Type B pancreatic cell (in vitro differentiated cells): Measurements from ENCODE around the gene STAT5B. TPM values are rescaled to one million over a fixed set of nuclear protein-coding genes. Genes with fewer than 3 reads are reported as not detected.

Experiments used
- DNase-seq: peaks from one replicate; pipeline ENCODE4 v3.0.0; 2021; ENCODE audit warnings: mixed read lengths; ENCODE audit not compliant: unreplicated experiment; ENCODE audit errors: extremely low spot score
- H3K27ac Mint-ChIP-seq: 2 replicates; pipeline ENCODE4 v1.8.0; 2021; ENCODE audit warnings: mild to moderate bottlenecking, mixed read lengths
- H3K27me3 Mint-ChIP-seq: 2 replicates; pipeline ENCODE4 v1.8.0; 2021; ENCODE audit warnings: mixed read lengths
- H3K36me3 Mint-ChIP-seq: 2 replicates; pipeline ENCODE4 v1.8.0; 2021; ENCODE audit warnings: mixed read lengths
- H3K4me1 Mint-ChIP-seq: one replicate; pipeline ENCODE4 v1.8.0; 2021; ENCODE audit warnings: mixed read lengths; ENCODE audit not compliant: unreplicated experiment
- H3K4me3 Mint-ChIP-seq: 2 replicates; pipeline ENCODE4 v1.8.0; 2021; ENCODE audit warnings: mild to moderate bottlenecking, mixed read lengths
- H3K9me3 Mint-ChIP-seq: 2 replicates; pipeline ENCODE4 v1.8.0; 2021; ENCODE audit warnings: mixed read lengths
- total RNA-seq: library from RNA; stranded (reverse); gene quantifications from 2 replicates; pipeline ENCODE4 v1.2.1, GENCODE V29; 2021; ENCODE audit warnings: low replicate concordance
- TF ChIP-seq, protein P1 (sequence below): fragments of 200-600 bp; sonication (generic); conservative IDR thresholded peaks from 2 replicates; pipeline ENCODE4 v1.5.0; 2021; ENCODE audit warnings: antibody characterized with exemption, mild to moderate bottlenecking

Gene STAT5B
- total RNA-seq, 1 donor from 2014 or later, result 42.3 TPM

DNA sequence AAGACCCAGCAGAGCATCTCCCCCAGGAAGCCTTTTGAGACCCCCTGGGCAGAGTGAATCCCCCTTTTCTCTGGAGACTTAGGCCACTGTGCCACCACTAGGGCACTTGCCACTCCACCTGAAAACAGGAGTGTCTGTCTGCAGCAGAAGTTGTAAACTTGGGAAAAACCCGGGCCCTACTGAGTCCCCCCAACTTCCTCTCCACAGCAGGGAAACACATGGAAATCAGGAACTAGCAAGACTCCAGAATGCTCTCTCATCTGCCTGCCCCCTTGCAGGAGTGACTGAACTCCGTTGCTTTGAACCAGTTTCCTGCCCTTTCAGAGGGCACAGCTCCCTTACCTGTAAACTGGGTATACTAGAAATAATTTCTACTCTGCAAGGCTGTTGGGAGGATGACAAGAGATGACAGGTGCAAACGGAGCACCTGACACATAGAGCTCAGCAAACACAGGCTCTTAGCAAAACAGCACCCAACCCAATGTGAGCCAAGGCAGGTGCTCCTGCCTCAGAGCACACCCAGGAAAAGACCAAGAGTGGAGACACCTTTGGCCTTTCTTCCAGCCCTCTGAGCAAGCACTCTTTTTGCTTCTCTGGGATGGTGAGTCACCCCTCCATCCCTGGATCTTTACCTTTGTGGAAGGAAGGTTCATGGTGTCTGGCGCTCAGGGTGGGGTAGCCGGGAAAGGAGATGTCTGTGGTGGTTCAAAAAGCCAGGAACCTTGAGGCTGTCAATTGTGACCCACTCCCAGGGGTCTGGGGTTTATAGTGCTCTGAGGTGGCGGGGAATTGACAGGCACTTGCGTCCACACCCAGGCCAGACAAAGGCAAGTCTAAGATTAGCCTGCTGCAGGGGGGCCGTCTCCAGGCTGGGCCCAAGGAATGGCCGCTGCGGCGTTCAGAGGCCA is 91.2 kb downstream of the STAT5B start, which contains the start of gene HCRT:
Gene HCRT (minus strand): TSS at position 740 of the 908 bp plus-strand sequence. CDS start 87 bp downstream, at position 653.
- Mint-ChIP-seq H3K9me3 (no peaks in the 10 kb centered on the region), H3K27me3 (peaks cover 65% of the 10 kb centered on the region)
- DNase-seq, result no peak

DNA sequence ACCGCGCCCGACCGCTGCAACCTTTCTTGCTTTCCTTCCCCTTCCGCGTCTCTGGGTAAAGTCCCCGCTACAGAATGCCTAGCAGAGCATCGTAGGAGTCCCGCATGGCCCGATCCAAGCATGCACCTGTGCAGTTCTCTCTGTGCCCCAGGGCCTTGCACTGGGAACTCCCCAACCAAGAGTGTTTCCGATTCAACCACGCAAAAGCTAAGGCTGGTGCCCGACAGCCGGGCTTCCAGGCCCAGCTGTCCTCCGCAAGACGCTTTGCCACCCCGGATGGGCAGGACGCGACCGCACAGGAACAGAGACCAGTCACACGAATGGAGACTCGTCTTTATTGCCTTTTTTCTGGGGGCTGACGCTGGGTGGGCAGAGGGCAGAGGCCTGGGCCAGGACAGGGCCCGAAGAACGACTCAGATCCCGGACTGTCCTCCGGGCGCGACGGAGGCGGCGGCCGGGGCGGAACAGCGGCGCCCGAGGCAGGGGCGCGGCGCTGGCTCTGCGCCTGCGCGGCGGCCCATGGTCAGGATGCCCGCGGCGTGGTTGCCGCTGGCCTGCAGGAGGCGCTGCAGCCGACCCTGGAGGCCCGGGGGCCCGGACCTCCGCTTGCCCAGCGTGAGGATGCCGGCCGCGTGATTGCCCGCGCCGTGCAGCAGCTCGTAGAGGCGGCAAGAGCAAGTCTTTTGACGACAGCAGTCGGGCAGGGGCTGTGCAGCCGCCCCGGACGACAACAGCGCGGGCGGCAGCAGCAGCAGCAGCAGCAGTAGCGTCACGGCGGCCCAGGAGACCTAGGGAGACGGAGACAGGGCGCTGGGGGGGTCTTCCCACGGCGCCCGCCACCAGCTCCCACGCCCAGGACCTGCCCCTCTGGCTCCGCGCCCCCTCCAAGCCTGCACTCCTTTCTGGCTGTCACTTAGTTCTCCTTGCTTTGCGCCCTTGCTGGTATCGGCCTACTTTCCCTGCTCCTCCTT is 92.2 kb downstream of the STAT5B start:
- Mint-ChIP-seq H3K4me3 (peak overlapping the region; percentile 79), H3K27ac (no peak overlapping the region), H3K27me3 (peaks cover 74% of the 10 kb centered on the region), H3K4me1 (no peaks in the 10 kb centered on the region), H3K9me3 (no peaks in the 10 kb centered on the region), H3K36me3 (no peaks in the 10 kb centered on the region)
- peak; percentile 84 for DNase-seq
- TF ChIP-seq, protein P1, sequence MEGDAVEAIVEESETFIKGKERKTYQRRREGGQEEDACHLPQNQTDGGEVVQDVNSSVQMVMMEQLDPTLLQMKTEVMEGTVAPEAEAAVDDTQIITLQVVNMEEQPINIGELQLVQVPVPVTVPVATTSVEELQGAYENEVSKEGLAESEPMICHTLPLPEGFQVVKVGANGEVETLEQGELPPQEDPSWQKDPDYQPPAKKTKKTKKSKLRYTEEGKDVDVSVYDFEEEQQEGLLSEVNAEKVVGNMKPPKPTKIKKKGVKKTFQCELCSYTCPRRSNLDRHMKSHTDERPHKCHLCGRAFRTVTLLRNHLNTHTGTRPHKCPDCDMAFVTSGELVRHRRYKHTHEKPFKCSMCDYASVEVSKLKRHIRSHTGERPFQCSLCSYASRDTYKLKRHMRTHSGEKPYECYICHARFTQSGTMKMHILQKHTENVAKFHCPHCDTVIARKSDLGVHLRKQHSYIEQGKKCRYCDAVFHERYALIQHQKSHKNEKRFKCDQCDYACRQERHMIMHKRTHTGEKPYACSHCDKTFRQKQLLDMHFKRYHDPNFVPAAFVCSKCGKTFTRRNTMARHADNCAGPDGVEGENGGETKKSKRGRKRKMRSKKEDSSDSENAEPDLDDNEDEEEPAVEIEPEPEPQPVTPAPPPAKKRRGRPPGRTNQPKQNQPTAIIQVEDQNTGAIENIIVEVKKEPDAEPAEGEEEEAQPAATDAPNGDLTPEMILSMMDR, result peak; percentile 89

More for the DNA sequence above, 91.2 kb downstream of the STAT5B start, which contains the start of gene HCRT:
- H3K27ac Mint-ChIP-seq, result no peak within 1 kb of the TSS
- peak within 1 kb of the TSS; percentile 65 for H3K4me3 Mint-ChIP-seq
- no peaks in the 10 kb centered on the region for H3K4me1 Mint-ChIP-seq
- no peaks in the 10 kb centered on the region for H3K36me3 Mint-ChIP-seq
- TF ChIP-seq, protein P1, result no peak

DNA sequence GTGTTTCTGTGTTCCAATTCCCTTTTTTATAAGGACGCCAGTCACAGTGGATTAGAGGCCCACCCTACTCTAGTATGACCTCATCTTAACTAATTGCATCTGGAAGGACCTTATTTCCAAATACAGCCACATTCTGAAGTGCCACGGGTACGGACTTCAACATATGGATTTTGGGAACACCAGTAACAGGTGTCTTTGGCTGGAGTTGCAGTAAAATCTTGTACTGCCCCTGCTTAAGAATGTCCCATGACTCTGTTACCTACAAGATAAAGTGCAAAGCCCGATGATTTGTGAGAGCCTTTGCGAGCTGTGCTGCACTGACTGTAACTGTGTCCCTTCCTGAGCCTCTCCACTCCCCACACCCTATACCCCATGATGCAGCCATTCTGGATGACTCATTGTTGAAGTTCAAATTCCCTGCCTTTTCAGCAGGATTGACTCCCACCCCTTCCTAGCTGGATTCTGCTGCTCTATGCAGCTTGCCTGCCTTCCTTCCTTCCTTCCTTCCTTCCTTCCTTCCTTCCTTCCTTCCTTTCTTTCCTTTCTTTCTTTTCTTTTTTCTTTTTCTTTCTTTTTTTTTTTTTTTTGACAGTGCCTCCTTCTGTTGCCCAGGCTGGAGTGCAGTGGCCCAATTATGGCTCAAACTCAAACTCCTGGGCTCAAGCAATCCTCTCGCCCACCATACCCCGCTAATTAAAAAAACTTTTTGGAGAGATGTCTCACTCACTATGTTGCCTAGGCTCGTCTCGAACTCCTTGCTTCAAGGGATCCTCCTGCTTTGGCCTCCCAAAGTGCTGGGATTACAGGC is 93.1 kb downstream of the STAT5B start:
- TF ChIP-seq, protein P1, result no peak
- no peak for DNase-seq
- H3K27me3 Mint-ChIP-seq, result peaks cover 83% of the 10 kb centered on the region
- H3K27ac Mint-ChIP-seq, result no peak overlapping the region
- H3K4me3 Mint-ChIP-seq, result peak overlapping the region; percentile 79
- no peaks in the 10 kb centered on the region for H3K36me3 Mint-ChIP-seq
- no peaks in the 10 kb centered on the region for H3K9me3 Mint-ChIP-seq
- no peaks in the 10 kb centered on the region for H3K4me1 Mint-ChIP-seq

DNA sequence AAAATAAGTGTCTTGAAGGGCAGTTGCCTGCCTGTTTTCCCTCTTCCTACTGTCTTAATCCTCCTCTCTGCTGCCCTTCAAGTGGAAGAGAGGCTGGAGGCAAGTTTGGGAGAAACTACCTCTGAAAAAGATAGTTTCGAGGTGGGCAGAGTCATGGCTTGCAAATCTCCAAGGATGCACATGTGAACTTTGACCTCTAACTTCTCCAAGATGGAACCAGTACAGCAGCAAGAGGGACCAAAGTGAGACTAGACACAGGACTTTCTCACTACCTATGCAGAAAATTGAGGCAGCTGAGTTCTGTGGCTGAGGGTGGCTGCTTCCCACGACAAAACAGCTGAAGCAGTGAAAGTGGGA is 94.4 kb downstream of the STAT5B start:
- Mint-ChIP-seq H3K4me3 (peak overlapping the region; percentile 39), H3K27me3 (peaks cover 86% of the 10 kb centered on the region), H3K27ac (no peak overlapping the region)

More for the DNA sequence above, 94.4 kb downstream of the STAT5B start:
- TF ChIP-seq, protein P1, result no peak
- Mint-ChIP-seq H3K36me3 (no peaks in the 10 kb centered on the region), H3K4me1 (no peaks in the 10 kb centered on the region), H3K9me3 (no peaks in the 10 kb centered on the region)
- no peak for DNase-seq
